HCT116 (cell line): ENCODE results near the gene KCTD17. TPM values are rescaled to one million over a fixed set of nuclear protein-coding genes. Genes with fewer than 3 reads are reported as not detected.

Source experiments
- ATAC-seq: fragments of 200-7000 bp; cut with Tn5 transposase; 2 replicates; pipeline ENCODE4 v1.9.1; 2020; ENCODE audit warnings: mild to moderate bottlenecking, moderate library complexity
- BruUV-seq: library from RNA; stranded (reverse); fragments of 400-500 nt; replicated peaks from 2 replicates; lab custom pipeline; 2021; lab: Mats Ljungman, UMichigan
- CTCF ChIA-PET: fragments of 300-600 bp; sonication (Branson Sonifier 250); formaldehyde crosslinking; loops from one replicate; lab custom pipeline; 2021; ENCODE audit warnings: antibody characterized with exemption; lab: Charles Lee
- POLR2A ChIA-PET: fragments of 300-600, 350-600 bp; sonication (Branson Sonifier 250); formaldehyde crosslinking; loops from one replicate; lab custom pipeline; 2021; ENCODE audit warnings: antibody characterized with exemption; lab: Charles Lee
- RAD21 ChIA-PET, 2 experiments: fragments of 300-600 bp; sonication (Branson Sonifier 250); formaldehyde crosslinking; loops; one replicate each; lab custom pipeline; 2023; ENCODE audit warnings: low total read pairs in 2 of 2; ENCODE audit not compliant: uncharacterized antibody in 2 of 2, unreplicated experiment in 2 of 2, low non-redundant PET in 1 of 2; lab: Charles Lee
- DNase-seq: peaks from one replicate; pipeline ENCODE4 v3.0.0-alpha.2; 2010; ENCODE audit warnings: low read depth, low spot score
- H2AFZ ChIP-seq: fragments of 200-600 bp; shearing (Covaris generic), sonication (generic); 2 replicates; pipeline ENCODE4 v1.6.1; 2017; ENCODE audit warnings: low read depth, mixed run types, mixed read lengths, antibody characterized with exemption, low read length; ENCODE audit not compliant: poor library complexity, severe bottlenecking
- H3K27ac ChIP-seq: 2 replicates; pipeline ENCODE4 v1.5.1; 2012; ENCODE audit warnings: low read depth, low read length
- H3K27me3 ChIP-seq: fragments of 200-600 bp; sonication (generic); 2 replicates; pipeline ENCODE4 v1.6.1; 2016; ENCODE audit warnings: mixed run types, low read length, mixed read lengths; ENCODE audit not compliant: insufficient read depth
- H3K36me3 ChIP-seq, 2 experiments: fragments of 200-500 bp in 1 of 2; fragments of 200-600 bp in 1 of 2; sonication (Bioruptor generic) in 1 of 2; sonication (generic) in 1 of 2; 2 replicates each; pipeline versions ENCODE4 v1.5.1 to v1.6.1; 2014 to 2016; ENCODE audit warnings: low read length in 2 of 2, inconsistent platforms in 1 of 2, mixed read lengths in 1 of 2, mixed run types in 1 of 2; ENCODE audit not compliant: insufficient read depth in 2 of 2, control insufficient read depth in 1 of 2
- H3K4me1 ChIP-seq, 2 experiments: fragments of 200-600 bp in 1 of 2; sonication (generic) in 1 of 2; 2 replicates each; pipeline versions ENCODE4 v1.5.1 to v1.6.1; 2012 to 2017; ENCODE audit warnings: low read length in 2 of 2, inconsistent platforms in 1 of 2, mild to moderate bottlenecking in 1 of 2, mixed read lengths in 1 of 2, mixed run types in 1 of 2, moderate library complexity in 1 of 2; ENCODE audit not compliant: insufficient read depth in 2 of 2, control insufficient read depth in 1 of 2
- H3K4me2 ChIP-seq: fragments of 200-600 bp; sonication (generic); 2 replicates; pipeline ENCODE4 v1.6.1; 2017; ENCODE audit warnings: mixed run types, low read length, mixed read lengths
- H3K4me3 ChIP-seq, 2 experiments: fragments of 200-600 bp in 1 of 2; sonication (generic) in 1 of 2; replicated peaks in 1 of 2; 2 replicates each; pipeline ENCODE4 v1.5.1; 2011 to 2016; ENCODE audit warnings: low read length in 2 of 2, control low read depth in 1 of 2, low read depth in 1 of 2, mild to moderate bottlenecking in 1 of 2, mixed read lengths in 1 of 2, mixed run types in 1 of 2
- H3K79me2 ChIP-seq: fragments of 200-600 bp; sonication (generic); 2 replicates; pipeline ENCODE4 v1.6.1; 2017; ENCODE audit warnings: mild to moderate bottlenecking, mixed run types, low read length, moderate library complexity, mixed read lengths; ENCODE audit not compliant: insufficient read depth
- H3K9ac ChIP-seq: fragments of 200-600 bp; sonication (generic); 2 replicates; pipeline ENCODE4 v1.6.1; 2016; ENCODE audit warnings: low read length, mixed read lengths
- H3K9me2 ChIP-seq: fragments of 200-600 bp; sonication (generic), shearing (Covaris generic); 2 replicates; pipeline ENCODE4 v1.6.1; 2017; ENCODE audit warnings: mixed run types, mild to moderate bottlenecking, moderate library complexity; ENCODE audit not compliant: insufficient read depth
- H3K9me3 ChIP-seq, 2 experiments: fragments of 200-500 bp in 1 of 2; fragments of 200-600 bp in 1 of 2; sonication (Bioruptor generic) in 1 of 2; sonication (generic) in 1 of 2; 2 replicates each; pipeline ENCODE4 v1.6.1; 2014 to 2017; ENCODE audit warnings: low read length in 2 of 2, mixed read lengths in 2 of 2, inconsistent platforms in 1 of 2, low read depth in 1 of 2, mild to moderate bottlenecking in 1 of 2, mixed run types in 1 of 2, moderate library complexity in 1 of 2; ENCODE audit not compliant: control insufficient read depth in 1 of 2, insufficient read depth in 1 of 2
- H4K20me1 ChIP-seq: fragments of 200-600 bp; sonication (generic), shearing (Covaris generic); 2 replicates; pipeline ENCODE4 v1.6.1; 2017; ENCODE audit warnings: mixed run types, mild to moderate bottlenecking, moderate library complexity; ENCODE audit not compliant: insufficient read depth
- ATF3 ChIP-seq: IDR thresholded peaks from 2 replicates; pipeline ENCODE4 v1.6.1; 2012
- CTCF ChIP-seq, 3 experiments: fragments of 200-600 bp in 1 of 3; sonication (generic) in 1 of 3; IDR thresholded peaks in 2 of 3; conservative IDR thresholded peaks in 1 of 3; 2 replicates each; pipeline ENCODE4 v1.5.1; 2012 to 2017; ENCODE audit warnings: low read depth in 2 of 3, low read length in 2 of 3, antibody characterized with exemption in 1 of 3, borderline replicate concordance in 1 of 3, control low read depth in 1 of 3, mild to moderate bottlenecking in 1 of 3, mixed read lengths in 1 of 3, mixed run types in 1 of 3, moderate library complexity in 1 of 3; ENCODE audit not compliant: insufficient read depth in 1 of 3
- ELF1 ChIP-seq: IDR thresholded peaks from 2 replicates; pipeline ENCODE4 v1.6.1; 2012; ENCODE audit warnings: low read depth, borderline replicate concordance
- EZH2 ChIP-seq: fragments of 200-600 bp; sonication (generic); IDR thresholded peaks from 2 replicates; pipeline ENCODE4 v1.6.1; 2017; ENCODE audit warnings: antibody characterized with exemption, mixed run types
- FOSL1 ChIP-seq: IDR thresholded peaks from 2 replicates; pipeline ENCODE4 v1.6.1; 2012; ENCODE audit warnings: low read depth
- POLR2A ChIP-seq: IDR thresholded peaks from 2 replicates; pipeline ENCODE4 v1.7.0; 2011; ENCODE audit warnings: borderline replicate concordance; ENCODE audit not compliant: insufficient read depth, insufficient read length; ENCODE audit errors: extremely low read depth
- POLR2AphosphoS5 ChIP-seq: IDR thresholded peaks from 2 replicates; pipeline ENCODE4 v1.6.1; 2011; ENCODE audit warnings: mild to moderate bottlenecking, low read depth, low read length, moderate library complexity
- SRF ChIP-seq: IDR thresholded peaks from 2 replicates; pipeline ENCODE4 v1.6.1; 2012; ENCODE audit warnings: low read depth
- YY1 ChIP-seq: IDR thresholded peaks from 2 replicates; pipeline ENCODE4 v1.6.1; 2011; ENCODE audit warnings: low read length, low read depth, moderate library complexity, mild to moderate bottlenecking; ENCODE audit not compliant: insufficient replicate concordance; ENCODE audit errors: extremely low read depth
- ZNF274 ChIP-seq: fragments of 200-500 bp; sonication (Bioruptor generic); IDR thresholded peaks from 2 replicates; pipeline ENCODE4 v1.6.1; 2014; ENCODE audit warnings: mild to moderate bottlenecking, low read depth, low read length, inconsistent platforms
- intact Hi-C: fragments of 100-400 bp; cut with micrococcal nuclease; formaldehyde crosslinking; loops from 2 replicates; pipeline ENCODE4 v1.10.0; 2022
- total RNA-seq: library from RNA; stranded (reverse); gene quantifications from one replicate; pipeline ENCODE4 v1.2.1, GENCODE V29; 2021; ENCODE audit not compliant: unreplicated experiment

The KCTD17 gene
- total RNA-seq, 1 experiment from 2014 or later, result 23.4 TPM

GRCh38 chr22:37079668-37080171 lies 28.2 kb downstream of the KCTD17 start:
- no peaks in the 10 kb centered on the region for H3K9me3 ChIP-seq
- no peaks in the 10 kb centered on the region for H4K20me1 ChIP-seq
- H3K27ac ChIP-seq, result no peak overlapping the region
- intact Hi-C loops, result no loop called here
- ATAC-seq, result no peak
- H3K4me2 ChIP-seq, result no peak overlapping the region
- H3K9ac ChIP-seq, result no peak overlapping the region
- ChIA-PET RAD21 (no interaction called here), CTCF (no interaction called here), POLR2A (no interaction called here)
- no peak for DNase-seq
- no peaks in the 10 kb centered on the region for H3K36me3 ChIP-seq
- BruUV-seq, result no TSS peak
- TF ChIP-seq EZH2 (no peak), POLR2A (no peak), ELF1 (no peak), CTCF (IDR thresholded peaks at IDR 0.05 in 2 of 3, conservative IDR thresholded peaks at IDR 0.05 in 1 of 3; ENCODE audit: borderline replicate concordance in 1 of 3, insufficient read depth in 1 of 3, low read depth in 2 of 3, low read length in 2 of 3) (no peak), FOSL1 (no peak)
- no peak overlapping the region for H3K4me3 ChIP-seq
- H2AFZ ChIP-seq, result no peak overlapping the region
- H3K27me3 ChIP-seq, result peaks cover 18% of the 10 kb centered on the region
- H3K79me2 ChIP-seq, result no peaks in the 10 kb centered on the region
- peaks cover 0 to 5% of the 10 kb centered on the region in 2 experiments; a peak in 2 of 4 replicates for H3K4me1 ChIP-seq
- H3K9me2 ChIP-seq, result no peaks in the 10 kb centered on the region

- Histone ChIP-seq H3K79me2 (no peaks in the 10 kb centered on the region), H3K36me3 (no peaks in the 10 kb centered on the region), H3K4me2 (no peak overlapping the region), H3K9me2 (no peaks in the 10 kb centered on the region), H3K9ac (no peak overlapping the region), H3K9me3 (no peaks in the 10 kb centered on the region), H2AFZ (no peak overlapping the region), H3K4me1 (peaks cover 0 to 5% of the 10 kb centered on the region in 2 experiments; a peak in 2 of 4 replicates), H3K4me3 (no peak overlapping the region), H3K27me3 (peaks cover 15% of the 10 kb centered on the region), H3K27ac (no peak overlapping the region), H4K20me1 (no peaks in the 10 kb centered on the region)
- no peak for ATAC-seq
- ChIA-PET CTCF (no interaction called here), POLR2A (no interaction called here), RAD21 (no interaction called here)
- intact Hi-C loops, result no loop called here
- no peak for DNase-seq
- TF ChIP-seq FOSL1 (no peak), ATF3 (no peak), ZNF274 (no peak), YY1 (no peak), POLR2AphosphoS5 (no peak), SRF (no peak)
- no TSS peak for BruUV-seq
These were observed 28.9 kb downstream of the KCTD17 start for GRCh38 chr22:37080438-37080837.
